NOMO-1 treated with DMSO at 0.1 percent for 48 hours (cell line): ENCODE measurements around the gene ETV6.

Source experiments
- DNase-seq: peaks from one replicate; lab custom pipeline; 2025; ENCODE audit not compliant: unreplicated experiment; lab: John Stamatoyannopoulos, UW

ETV6 gene

DNA sequence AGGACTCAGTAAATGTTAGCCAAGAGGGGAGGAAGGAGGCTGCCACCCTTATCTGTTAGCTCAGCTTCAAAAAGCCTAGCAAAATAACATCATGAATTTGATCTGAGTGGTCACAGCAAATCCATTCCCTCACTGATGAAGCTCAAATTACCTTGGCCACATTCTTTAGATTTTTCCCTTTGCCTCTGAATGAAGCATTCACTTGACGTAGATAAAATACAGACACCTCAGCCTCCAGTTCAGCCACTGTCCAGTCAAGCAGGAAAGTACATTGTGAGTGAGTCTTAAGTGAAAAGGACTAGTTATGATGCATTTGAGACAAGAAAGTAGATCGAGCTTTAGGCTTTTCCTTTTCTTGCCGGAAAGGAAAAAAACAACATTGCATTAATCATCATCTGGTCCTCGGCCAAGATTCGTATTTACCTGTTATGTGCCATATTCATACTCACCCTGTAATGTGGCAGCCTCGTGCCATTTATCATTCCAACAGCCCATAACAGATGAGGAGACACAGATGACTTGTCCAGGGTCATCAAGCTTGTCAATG lies 146.5 kb downstream of the ETV6 start:
- DNase-seq = no peak

GRCh38 chr12:11797317-11797913 lies 147.9 kb downstream of the ETV6 start:
- DNase-seq = no peak

- no peak for DNase-seq
These were observed 148.7 kb downstream of the ETV6 start for GRCh38 chr12:11798006-11798708.

DNA sequence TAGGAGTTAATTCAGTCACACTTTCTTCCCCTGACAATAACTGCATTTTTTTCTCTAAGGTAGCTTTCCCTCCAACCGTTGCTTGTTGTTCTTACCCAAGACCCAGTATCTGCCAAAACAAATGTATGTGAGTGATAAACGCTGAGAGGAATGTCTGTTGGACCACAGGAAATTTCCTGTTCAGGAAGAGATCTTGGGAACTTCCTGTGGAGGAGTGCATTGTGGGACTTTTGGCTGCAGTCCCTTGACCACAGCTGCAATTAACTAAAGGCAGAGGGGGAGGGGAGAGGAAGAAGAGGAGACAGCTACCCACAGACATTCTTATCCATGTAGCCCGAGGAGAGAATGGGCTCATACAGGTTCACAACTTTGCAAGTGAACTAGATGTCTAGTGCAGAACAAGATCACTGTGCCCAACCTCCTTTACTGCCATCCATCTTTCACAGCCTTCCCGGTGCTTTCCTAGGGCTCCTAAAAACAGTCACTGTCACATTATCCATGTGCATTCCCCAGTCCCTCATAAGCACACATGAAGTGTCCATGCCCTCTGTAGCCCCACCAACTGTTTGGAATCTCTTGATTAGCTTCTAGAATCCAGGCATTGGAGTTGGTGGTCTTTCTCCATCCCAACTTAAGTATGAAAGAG lies 149.5 kb downstream of the ETV6 start:
- peak; percentile 90 for DNase-seq

GRCh38 chr12:11799502-11799873 lies 150.0 kb downstream of the ETV6 start:
- no peak for DNase-seq

- no peak for DNase-seq
These were observed 152.2 kb downstream of the ETV6 start for GRCh38 chr12:11801643-11802042.

DNA sequence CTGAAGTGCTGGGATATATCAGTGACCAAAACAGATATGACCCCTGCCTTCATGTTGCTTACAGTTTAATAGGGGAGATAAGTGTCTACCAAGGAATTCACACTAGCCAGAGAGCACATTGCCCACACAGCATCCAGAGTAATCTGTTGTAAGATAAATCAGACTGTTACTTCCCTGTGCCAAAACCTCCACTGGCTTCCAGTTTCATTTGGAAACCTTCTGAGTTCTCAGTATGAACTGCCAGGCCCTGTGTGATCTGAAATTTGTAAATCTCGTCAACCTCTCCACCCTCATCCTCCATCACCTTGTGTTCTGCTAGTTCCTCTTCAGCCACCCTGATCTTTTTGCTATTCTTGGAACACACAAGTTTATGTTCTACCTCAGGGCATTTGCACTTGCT lies 154.7 kb downstream of the ETV6 start:
- no peak for DNase-seq

- DNase-seq = no peak
These were observed 155.6 kb downstream of the ETV6 start for GRCh38 chr12:11805043-11805442.

DNA sequence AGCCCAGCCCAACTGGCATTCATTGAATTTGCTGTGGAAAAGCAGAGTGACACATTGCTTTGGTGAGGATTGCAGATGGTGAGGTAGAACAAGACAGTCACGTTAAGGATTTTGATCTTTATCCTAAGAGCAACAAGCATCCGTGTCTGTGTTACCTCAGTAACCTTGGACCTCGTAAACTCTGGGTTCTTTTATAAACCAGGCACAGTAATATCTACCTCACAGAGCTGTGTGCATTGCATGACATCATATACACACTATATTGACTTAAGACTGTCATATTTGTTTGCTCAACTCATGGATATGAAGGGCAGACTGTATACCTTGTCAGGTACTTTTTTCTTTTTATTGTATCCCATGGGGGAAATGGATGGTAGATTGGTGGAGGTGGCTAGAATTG lies 156.2 kb downstream of the ETV6 start:
- no peak for DNase-seq

DNA sequence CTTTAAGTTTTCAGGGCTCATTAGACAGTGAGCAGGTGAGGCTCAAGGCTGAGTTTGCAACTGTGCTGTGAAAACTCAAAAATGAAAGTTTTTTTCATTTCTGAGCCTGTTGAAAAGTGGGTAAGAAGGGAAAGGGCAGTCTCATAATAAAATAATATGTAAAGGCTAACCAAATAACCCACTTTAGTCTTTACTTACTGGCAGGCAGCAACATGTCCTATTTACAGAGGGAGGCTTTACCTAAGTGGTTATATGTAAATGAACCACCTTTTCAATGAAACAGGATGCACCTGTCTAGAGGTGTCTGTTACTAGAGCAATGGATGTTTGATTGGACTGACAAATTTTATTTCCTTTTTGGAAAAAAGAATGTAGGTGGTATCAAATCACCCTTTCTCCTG lies 158.0 kb downstream of the ETV6 start:
- DNase-seq = no peak

DNA sequence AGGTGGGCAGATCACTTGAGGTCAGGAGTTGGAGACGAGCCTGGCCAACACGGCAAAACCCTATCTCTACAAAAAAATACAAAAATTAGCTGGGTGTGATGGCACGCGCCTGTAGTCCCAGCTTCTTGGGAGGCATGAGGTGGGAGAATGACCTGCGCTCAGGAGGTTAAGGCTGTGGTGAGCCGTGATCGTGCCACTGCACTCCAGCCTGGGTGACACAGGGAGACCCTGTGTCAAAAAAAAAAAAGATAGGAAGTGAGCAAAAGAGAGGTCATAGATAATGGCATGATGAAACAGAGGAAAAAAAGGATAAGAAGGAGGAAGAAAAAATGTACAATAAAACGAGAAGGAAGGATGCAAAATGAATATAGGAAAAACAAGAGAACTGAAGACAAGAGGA lies 159.5 kb downstream of the ETV6 start:
- no peak for DNase-seq

DNA sequence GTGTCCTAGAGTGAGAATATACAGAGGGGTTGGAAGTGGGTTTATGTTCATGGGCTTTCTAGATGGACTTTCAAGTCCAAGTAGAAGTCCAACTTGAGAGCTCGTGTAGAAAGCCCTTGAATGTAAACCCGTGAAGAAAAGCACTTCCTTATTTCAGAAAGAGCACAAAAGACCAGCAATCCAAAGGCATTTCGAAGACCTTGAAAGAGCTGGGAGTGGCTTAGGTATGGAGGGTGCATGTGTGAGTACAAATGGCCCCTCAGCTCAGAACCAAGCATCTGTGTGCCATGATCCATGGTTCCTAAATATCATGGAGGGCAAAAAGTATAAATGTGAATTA lies 160.7 kb downstream of the ETV6 start:
- DNase-seq = peak; percentile 73

DNA sequence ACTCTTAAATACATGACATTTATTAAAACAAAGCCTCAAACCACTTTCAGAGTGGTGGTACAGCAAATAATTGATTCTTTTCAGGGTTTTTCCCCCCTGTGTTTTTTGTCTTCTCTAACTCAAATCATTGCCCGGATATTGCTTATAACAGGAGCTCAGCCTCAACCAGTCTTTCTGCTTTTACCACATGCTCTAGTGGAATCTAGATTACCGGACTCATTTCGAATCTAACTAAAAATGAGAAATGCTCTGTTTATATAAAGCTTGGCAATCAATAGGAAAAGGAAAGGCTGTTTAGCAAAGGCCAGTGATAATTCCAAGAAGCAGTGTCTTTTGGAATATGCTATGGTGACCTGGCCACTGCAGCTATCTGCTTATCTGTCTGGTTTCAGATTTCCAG lies 161.5 kb downstream of the ETV6 start:
- DNase-seq = no peak

DNA sequence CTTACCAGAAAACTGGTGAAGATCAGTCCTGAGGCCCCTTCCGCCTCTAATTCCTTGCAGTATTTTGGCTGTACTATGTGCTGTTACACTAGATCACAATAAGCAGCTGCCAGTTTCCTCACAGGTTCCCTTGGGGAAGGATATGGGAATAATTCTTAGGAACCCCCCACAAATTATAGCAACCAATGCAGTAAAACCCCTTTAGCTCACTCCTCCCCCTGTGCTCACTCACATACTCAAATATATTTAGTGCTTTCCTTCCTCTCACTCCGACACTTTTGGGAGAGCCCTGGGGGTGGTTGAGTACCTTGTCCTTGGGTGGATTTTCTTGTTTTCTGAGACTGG lies 162.7 kb downstream of the ETV6 start:
- no peak for DNase-seq

DNA sequence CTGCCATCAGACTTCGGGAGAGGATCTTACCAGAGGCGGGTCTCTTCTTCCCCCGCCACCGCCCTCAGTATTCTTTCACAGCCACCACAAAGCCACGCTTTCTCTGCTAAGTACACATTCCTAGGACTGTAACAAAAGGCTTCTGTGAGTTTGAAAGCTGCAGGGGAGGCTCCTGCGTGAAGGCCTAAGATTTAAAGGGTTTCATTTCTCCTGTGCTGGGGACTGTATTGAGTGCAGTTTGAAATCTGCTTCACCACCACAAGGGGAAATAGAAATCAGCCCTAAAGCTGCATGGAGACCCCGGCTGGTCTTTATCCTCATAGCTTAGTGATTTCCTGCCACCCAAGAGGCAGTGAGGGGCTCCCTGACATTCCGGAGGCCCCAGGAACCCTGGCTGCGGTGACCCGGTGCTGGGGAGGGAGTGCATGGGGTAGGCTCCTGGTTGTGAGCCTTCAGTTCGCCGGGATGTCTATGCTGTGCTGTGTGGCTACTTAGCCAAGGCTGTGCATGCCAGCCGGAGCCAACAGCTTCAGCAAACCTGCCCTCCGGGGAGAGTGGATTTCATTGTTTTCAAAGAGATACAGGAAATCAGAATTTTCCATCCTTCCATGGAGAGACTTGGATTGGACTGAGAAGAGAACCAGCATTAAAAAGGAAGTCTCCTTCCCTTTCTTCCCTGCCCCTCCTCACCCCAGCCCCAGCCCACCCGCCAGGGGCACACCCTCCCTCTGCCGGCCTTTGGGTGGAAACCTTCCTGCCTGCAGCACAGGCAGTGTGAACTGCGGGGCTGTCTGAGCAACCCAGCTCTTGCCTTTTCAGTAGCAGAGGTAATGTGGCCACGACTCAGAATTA lies 163.3 kb downstream of the ETV6 start:
- peak; percentile 67 for DNase-seq

DNA sequence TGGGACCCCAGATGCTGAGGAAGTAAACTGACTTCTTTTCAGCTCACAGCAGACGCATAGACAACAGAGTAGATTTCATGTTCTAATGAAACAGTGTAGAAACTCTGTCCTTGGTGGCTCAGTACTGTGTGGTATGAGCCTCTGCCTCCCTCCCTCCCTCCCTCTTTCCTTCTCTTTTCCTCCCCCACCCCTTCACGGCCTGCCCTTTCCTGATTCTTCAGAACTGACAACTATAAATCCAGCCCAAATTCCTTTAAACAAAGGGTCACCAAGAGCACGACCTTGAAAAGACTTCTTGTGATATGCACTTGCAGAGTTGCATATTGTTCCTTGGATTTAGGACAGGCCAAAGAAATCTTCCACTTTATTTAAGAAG lies 164.0 kb downstream of the ETV6 start:
- no peak for DNase-seq

GRCh38 chr12:11814374-11814773 lies 164.9 kb downstream of the ETV6 start:
- no peak for DNase-seq

GRCh38 chr12:11815397-11815796 lies 165.9 kb downstream of the ETV6 start:
- no peak for DNase-seq

DNA sequence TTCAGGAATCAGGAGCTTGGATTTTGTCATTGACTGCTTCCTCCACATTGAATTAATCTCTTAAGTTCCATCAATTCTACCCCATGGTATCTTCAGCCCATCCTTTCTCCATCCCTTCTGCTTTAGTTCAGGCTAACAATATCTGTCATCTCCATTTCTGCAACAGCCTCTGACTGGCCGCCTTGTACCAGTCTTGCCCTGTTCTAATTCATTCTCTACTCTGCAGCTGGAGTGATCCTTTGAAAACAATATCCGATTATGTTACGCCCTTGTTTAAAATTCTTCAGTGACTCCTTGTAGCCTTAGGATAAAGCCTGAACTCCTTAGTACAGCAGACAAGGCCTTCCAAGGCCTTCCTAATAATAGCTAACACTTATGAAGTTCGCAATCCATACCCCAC lies 170.2 kb downstream of the ETV6 start:
- no peak for DNase-seq

- no peak for DNase-seq
These were observed 171.0 kb downstream of the ETV6 start for GRCh38 chr12:11820476-11820875.

- DNase-seq = no peak
These were observed 172.1 kb downstream of the ETV6 start for GRCh38 chr12:11821386-11822080.
